Body of pancreas (tissue), 4 donors: ENCODE measurements around the gene TAS2R39. TPM values are rescaled to one million over a fixed set of nuclear protein-coding genes. Genes with fewer than 3 reads are reported as not detected.

Experiments used
- ATAC-seq: fragments of 150-250 bp; one replicate; pipeline ENCODE4 v1.9.1; 2016
- DNase-seq, 4 donors: peaks; one replicate each; pipeline ENCODE4 v3.0.0-alpha.2; 2019
- H3K27ac ChIP-seq, 4 donors: fragments of 200-600 bp; sonication (generic); 1 replicate in 3 of 4; 2 replicates in 1 of 4; pipeline versions ENCODE4 v1.5.1 to v1.6.1; 2016 to 2019; ENCODE audit warnings: mild to moderate bottlenecking in 1 of 4, mixed read lengths in 1 of 4, moderate library complexity in 1 of 4
- H3K27me3 ChIP-seq, 2 donors: fragments of 200-600 bp; sonication (generic); one replicate each; pipeline ENCODE4 v1.6.0; 2016; ENCODE audit warnings: mild to moderate bottlenecking in 1 of 2
- H3K36me3 ChIP-seq, 2 donors: fragments of 200-600 bp; sonication (generic); replicated peaks in 1 of 2; 2 replicates each; pipeline ENCODE4 v1.5.1; 2016; ENCODE audit warnings: low read depth in 2 of 2; ENCODE audit not compliant: insufficient read depth in 1 of 2
- H3K4me1 ChIP-seq: fragments of 200-600 bp; sonication (generic); one replicate; pipeline ENCODE4 v1.6.0; 2016
- H3K4me3 ChIP-seq, 2 donors: fragments of 200-600 bp; sonication (generic); 1 replicate in 1 of 2; 2 replicates in 1 of 2; pipeline ENCODE4 v1.5.1; 2016 to 2019
- H3K9me3 ChIP-seq, 3 donors: fragments of 200-600 bp; sonication (generic); 1 replicate in 2 of 3; 2 replicates in 1 of 3; pipeline ENCODE4 v1.5.1; 2016
- CTCF ChIP-seq, 7 experiments: fragments of 450-650 bp in 4 of 7; fragments of 200-600 bp in 3 of 7; sonication (generic) in 3 of 7; IDR thresholded peaks; one replicate each; pipeline ENCODE4 v1.5.1; 2016 to 2019; ENCODE audit warnings: antibody characterized with exemption in 7 of 7
- POLR2A ChIP-seq, 3 donors: fragments of 450-650 bp; IDR thresholded peaks; one replicate each; pipeline ENCODE4 v1.6.1; 2016; ENCODE audit warnings: antibody characterized with exemption in 3 of 3, mild to moderate bottlenecking in 2 of 3
- WGBS, 2 donors: methylation state at CpG; one replicate each; pipeline ENCODE4 v1.1.5; 2017; 5-methylcytosine and 5-hydroxymethylcytosine counted together
- intact Hi-C: fragments of 100-400 bp; cut with DNase I; formaldehyde crosslinking; loops from one replicate; pipeline ENCODE4 v1.15.1; 2023
- small RNA-seq: library from RNA; depleted of rRNA; stranded (forward); fragments of <200 nt; gene quantifications from one replicate; pipeline ENCODE3, GENCODE V24; 2016
- total RNA-seq, 2 donors: library from RNA; depleted of rRNA; stranded (reverse); fragments of >200 nt; gene quantifications; one replicate each; pipeline ENCODE4 v1.1.0, GENCODE V29; 2016

TAS2R39 gene
- total RNA-seq, 2 donors from 2014 or later = not detected

DNA sequence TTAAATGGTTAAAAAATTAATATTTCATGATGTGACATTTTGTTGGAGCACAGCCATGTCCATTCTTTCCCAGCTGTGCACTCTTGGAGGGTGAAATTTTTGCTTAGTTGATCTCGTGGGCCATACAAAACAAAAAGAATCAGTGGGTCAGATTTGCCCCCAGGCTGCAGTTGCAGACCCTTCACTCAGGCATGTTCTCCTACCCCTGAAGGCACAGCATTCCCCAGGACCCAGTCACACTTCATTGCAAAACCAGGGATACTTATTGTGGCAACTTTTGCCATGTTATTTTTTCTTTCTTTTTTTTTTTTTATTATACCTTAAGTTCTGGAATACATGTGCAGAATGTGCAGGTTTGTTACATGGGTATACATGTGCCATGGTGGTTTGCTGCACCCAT is 44.6 kb downstream of the TAS2R39 start:
- ATAC-seq = no peak

DNA sequence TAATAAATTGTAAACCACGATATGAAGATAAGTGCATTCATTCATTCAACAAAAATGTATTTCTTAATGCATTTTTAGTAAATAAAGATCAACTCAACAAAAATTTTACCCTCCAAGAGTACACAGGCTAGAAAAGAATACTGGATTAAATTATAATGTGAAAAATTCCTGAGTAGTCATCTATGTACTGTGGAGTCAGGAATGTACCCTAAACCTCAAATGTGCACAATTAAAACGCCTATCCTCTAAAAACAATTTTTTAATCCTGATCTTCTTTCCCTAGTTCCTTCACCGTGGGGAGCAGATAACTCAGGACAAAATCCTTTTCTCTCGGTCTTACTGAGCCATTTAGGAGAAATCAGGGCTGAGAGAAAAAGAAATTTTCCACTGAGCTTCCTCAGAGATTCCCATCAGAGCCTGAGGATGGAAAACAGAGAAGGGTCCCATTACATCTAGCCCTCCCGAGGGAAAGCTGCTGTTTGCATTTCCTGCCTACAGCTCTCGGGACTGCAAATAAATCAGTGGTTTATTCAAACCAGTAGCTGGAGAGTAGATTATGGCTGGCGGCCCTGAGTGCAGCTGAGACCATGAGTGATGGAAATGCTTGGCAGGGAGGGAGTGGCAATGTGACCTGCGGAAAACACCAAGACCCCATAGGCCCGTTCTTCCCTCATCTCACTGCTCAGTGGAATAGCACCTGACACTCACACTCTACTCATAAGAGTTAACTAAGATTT is 46.0 kb downstream of the TAS2R39 start:
- H3K27me3 ChIP-seq = no peaks in the 10 kb centered on the region
- no peak overlapping the region for H3K4me3 ChIP-seq
- no peaks in the 10 kb centered on the region for H3K4me1 ChIP-seq
- intact Hi-C loops = no loop called here
- H3K27ac ChIP-seq = no peak overlapping the region
- TF ChIP-seq CTCF (IDR thresholded peaks at IDR 0.05) (no peak), POLR2A (IDR thresholded peaks at IDR 0.05) (no peak)
- 44 to 51% methylated on average over 9 of the region's 9 CpGs for WGBS, 2 donors
- DNase-seq (no peak), ATAC-seq (no peak)
- no peaks in the 10 kb centered on the region for H3K9me3 ChIP-seq
- no peaks in the 10 kb centered on the region for H3K36me3 ChIP-seq

More for the DNA sequence above, 44.6 kb downstream of the TAS2R39 start:
- H3K9me3 ChIP-seq = no peaks in the 10 kb centered on the region
- no peaks in the 10 kb centered on the region for H3K4me1 ChIP-seq
- TF ChIP-seq POLR2A (IDR thresholded peaks at IDR 0.05) (no peak), CTCF (IDR thresholded peaks at IDR 0.05) (no peak)
- H3K4me3 ChIP-seq = no peak overlapping the region
- 7 to 32% methylated on average over 1 of the region's 1 CpG for WGBS, 2 donors
- intact Hi-C loops = no loop called here
- H3K27me3 ChIP-seq = no peaks in the 10 kb centered on the region
- H3K36me3 ChIP-seq = no peaks in the 10 kb centered on the region
- DNase-seq = no peak
- no peak overlapping the region for H3K27ac ChIP-seq

- no peak overlapping the region for H3K27ac ChIP-seq
Measured at GRCh38 chr7:143230602-143231457, 47.6 kb downstream of the TAS2R39 start.

More at GRCh38 chr7:143230602-143231457, 47.6 kb downstream of the TAS2R39 start:
- no peak for DNase-seq
- no peak for ATAC-seq
- TF ChIP-seq CTCF (IDR thresholded peaks at IDR 0.05) = no peak
- Histone ChIP-seq H3K4me1 (no peaks in the 10 kb centered on the region), H3K4me3 (no peak overlapping the region), H3K27me3 (no peaks in the 10 kb centered on the region), H3K36me3 (no peaks in the 10 kb centered on the region), H3K9me3 (no peaks in the 10 kb centered on the region)
- intact Hi-C loops = no loop called here
- 87 to 88% methylated on average over 2 of the region's 2 CpGs for WGBS, 2 donors

Small RNAs within 50 kb of the gene (small RNA-seq; reads per million reads assigned to genes)
- gene AC073342.3 = not detected

Other genes starting within 250 kb of the TAS2R39 start
- not detected for gene TRPV5, start 249.7 kb upstream of the TAS2R39 start, total RNA-seq
- not detected for gene LLCFC1, start 243.9 kb upstream of the TAS2R39 start, total RNA-seq
- gene KEL, start 221.1 kb upstream of the TAS2R39 start, total RNA-seq = under 1 TPM in 1 of 2 donors, not detected in 1; 0.33 TPM
- gene OR9A2, start 156.3 kb upstream of the TAS2R39 start, total RNA-seq = not detected
- not detected for gene OR6V1, start 131.1 kb upstream of the TAS2R39 start, total RNA-seq
- not detected for gene PIP, start 51.3 kb upstream of the TAS2R39 start, total RNA-seq
- not detected for gene TAS2R40, start 38.6 kb downstream of the TAS2R39 start, total RNA-seq
- 100 to 1,000 TPM in 1 of 2 donors, 10 to 100 TPM in 1; 75.8 to 109 TPM for gene GSTK1, start 80.0 kb downstream of the TAS2R39 start, total RNA-seq
- 10 to 100 TPM; 13.2 to 23.9 TPM for gene TMEM139, start 101.5 kb downstream of the TAS2R39 start, total RNA-seq
- gene CASP2, start 104.9 kb downstream of the TAS2R39 start, total RNA-seq = 1 to 10 TPM; 4.6 to 9.3 TPM
- not detected for gene CLCN1, start 132.7 kb downstream of the TAS2R39 start, total RNA-seq
- under 1 TPM in 1 of 2 donors, not detected in 1; 0.26 TPM for gene FAM131B, start 179.3 kb downstream of the TAS2R39 start, total RNA-seq
- 10 to 100 TPM; 40.2 to 60.6 TPM for gene ZYX, start 197.9 kb downstream of the TAS2R39 start, total RNA-seq
- gene EPHA1, start 225.4 kb downstream of the TAS2R39 start, total RNA-seq = 10 to 100 TPM in 1 of 2 donors, 1 to 10 TPM in 1; 9.9 to 14.3 TPM